ENCODE measurements around the gene XPO5.
"Not testable (repeated sequence)": the region's sequence is repeated elsewhere in the genome, so short reads cannot be mapped to it uniquely, and the experiment has no call there.

Gene XPO5

GRCh38 chr6:43575772-43576551 lies at the start of gene XPO5, which contains the start of gene POLH:
Gene XPO5 (minus strand): TSS chr6:43576038. CDS start chr6:43575864, 174 bp downstream.
Gene POLH (plus strand): TSS chr6:43576185. CDS start chr6:43582320, 6,135 bp downstream.
- peak; percentile 92 for DNase-seq

DNA sequence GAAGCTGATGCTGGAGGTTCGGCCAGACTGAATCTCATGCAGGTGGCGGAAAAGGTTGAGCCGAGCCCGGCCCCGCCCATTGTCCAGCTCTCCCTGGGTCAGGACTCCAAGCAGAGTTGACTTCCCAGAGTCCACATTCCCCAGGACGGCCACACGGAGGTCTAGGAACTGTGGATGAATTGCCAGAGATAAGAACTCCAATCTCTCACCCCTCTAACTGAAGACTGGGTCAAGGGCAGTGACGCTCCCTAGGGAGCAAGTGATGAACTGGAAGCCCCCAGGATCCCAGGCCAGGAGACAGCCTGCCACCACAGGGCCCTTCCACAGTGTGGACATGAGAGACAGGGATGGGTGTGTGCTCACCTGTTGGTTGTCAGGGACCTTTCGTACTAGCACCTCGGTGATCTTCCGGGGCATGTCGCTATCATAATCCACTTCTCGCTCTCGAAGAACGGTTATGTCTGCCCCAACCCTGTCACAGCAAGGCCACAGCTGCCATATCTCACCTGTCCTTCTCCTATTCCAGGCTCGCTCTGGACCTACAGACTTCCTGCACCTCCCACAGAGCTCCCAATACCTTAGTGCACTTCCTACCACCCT lies 49.7 kb upstream of the XPO5 start:
- no peak for DNase-seq

- no peak for DNase-seq
Measured at GRCh38 chr6:43624786-43625288, 49.0 kb upstream of the XPO5 start.

DNA sequence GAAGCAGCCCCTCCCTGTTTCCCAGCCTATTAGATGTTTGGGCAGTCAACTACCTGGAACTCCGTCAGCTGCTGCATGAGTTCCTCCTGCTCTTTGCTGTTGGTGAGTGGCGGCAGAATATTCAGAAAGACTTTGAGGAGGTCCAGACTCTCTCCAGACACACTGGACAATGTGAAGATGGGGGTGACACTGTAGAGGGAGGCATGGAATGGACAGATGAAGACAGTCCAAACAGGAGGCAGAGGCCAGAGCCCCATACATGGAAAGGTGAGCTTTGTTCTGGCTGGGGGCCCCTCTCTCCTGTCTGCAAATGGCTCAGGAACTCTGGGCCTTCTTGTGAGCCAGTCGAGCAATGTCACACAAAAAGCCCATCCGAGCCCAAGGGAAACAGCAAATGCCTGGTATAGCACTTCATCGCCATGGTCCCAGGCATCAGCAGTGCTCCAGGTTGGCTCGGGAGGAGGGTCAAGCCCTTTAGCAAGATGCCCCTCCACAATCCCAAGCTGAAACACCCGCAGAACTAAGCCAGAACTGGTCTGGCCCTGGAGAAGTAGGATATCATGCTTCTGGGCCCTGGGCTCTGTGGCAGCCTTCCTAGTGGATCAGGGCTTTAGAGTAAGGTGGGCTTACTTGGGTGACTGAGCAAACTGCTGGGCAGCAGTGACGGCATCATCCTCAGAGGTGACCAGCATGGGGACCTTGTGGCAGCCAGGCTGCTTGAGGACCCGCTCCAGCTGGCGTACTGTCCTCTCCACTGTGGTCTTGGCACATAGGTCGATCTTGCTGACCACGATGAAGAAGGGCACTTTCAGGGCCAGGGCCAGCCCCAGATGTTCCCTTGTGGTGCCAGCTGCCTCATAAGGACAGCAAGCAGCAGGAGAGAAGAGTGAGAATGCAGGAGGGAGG lies 48.3 kb upstream of the XPO5 start:
- no peak for DNase-seq

DNA sequence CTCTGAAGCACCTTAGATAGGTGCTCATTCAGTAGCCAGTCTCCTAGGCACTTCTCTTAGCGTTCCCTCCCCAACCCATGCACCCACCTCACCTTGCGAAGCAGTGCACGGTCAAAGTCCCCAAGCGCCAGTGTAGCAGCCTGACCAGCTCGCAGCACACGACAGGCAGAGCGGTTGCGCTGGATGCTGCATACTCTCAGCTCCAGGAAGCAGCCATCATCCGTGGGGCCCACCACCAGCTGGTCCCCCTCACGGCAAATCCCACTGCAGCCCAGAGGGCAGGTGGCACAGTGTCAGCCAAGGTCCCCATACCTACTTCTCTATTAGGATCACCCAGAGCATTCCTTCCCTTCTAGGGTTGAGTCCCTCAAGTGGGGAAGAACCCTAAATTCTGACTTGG lies 46.7 kb upstream of the XPO5 start:
- no peak for DNase-seq

GRCh38 chr6:43621836-43622180 lies 46.0 kb upstream of the XPO5 start:
- no peak for DNase-seq

- no peak for DNase-seq
Measured at GRCh38 chr6:43621078-43621835, 45.4 kb upstream of the XPO5 start.

GRCh38 chr6:43616725-43617472 lies 41.1 kb upstream of the XPO5 start:
- no peak for DNase-seq

- DNase-seq: no peak
Measured at GRCh38 chr6:43614396-43614730, 38.5 kb upstream of the XPO5 start.

- DNase-seq: no peak
Measured at GRCh38 chr6:43613721-43614395, 38.0 kb upstream of the XPO5 start.

DNA sequence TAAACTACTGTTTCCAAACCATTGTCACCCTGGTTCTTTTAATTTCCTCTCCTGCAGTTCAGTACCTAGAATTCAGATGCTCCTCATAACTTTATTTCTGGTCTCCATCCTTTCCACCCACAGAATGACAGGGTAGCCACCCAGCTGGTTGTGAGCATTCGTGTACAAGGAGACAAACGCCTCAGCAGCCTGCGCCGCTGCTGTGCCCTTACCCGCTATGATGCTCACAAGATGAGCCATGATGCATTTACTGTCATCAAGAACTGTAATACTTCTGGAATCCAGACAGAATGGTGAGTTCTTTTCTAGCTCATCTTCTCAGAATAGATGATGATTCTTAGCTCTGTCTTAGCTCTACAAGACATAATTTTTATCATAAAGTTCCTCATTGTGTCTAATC lies 34.6 kb upstream of the XPO5 start:
- DNase-seq: no peak

GRCh38 chr6:43609402-43609801 lies 33.6 kb upstream of the XPO5 start:
- no peak for DNase-seq

- no peak for DNase-seq
Measured at GRCh38 chr6:43608807-43609206, 33.0 kb upstream of the XPO5 start.

DNA sequence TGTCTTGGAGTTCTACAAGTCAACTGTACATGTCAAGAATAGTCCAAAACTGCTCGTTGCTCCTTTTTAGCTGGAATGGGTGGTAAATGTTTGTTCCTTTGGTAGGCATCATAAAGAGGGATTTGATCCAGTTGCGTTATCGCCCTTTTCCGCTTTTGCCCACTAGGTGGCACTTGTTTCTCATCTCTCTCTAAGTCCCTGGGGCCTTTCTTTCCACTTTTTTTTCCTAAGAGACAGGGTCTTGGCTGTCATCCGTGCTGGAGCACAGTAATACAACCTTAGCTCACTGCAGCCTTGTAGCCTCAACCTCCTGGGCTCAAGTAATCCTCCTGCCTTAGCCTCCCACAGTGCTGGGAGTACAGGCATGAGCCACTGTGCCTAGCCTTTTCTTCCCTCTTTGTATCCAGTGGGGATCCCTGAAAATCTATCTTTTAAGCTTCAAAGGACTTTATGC lies 32.5 kb upstream of the XPO5 start:
- peak; percentile 73 for DNase-seq

GRCh38 chr6:43606019-43606418 lies 30.2 kb upstream of the XPO5 start:
- DNase-seq: no peak

GRCh38 chr6:43604174-43604573 lies 28.3 kb upstream of the XPO5 start:
- DNase-seq: peak; percentile 75

DNA sequence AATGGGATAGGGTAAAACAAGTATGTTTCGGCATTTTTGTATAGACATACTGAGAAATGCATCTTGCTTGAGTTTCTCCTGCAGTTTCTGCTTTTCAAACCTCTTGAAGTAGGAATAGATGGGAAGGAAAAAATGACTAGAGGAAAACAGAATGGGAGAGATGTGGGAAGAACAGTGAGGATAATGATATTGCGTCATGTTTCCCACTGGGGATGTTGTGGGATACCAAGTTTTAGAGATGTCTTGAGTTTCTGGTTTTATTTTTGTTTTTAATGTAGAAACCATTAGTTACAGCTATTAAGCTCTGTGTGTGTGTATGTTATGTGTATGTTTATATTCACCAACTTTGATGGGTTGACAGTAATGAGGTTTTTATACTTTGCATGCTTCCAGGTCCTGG lies 24.8 kb upstream of the XPO5 start:
- no peak for DNase-seq

DNA sequence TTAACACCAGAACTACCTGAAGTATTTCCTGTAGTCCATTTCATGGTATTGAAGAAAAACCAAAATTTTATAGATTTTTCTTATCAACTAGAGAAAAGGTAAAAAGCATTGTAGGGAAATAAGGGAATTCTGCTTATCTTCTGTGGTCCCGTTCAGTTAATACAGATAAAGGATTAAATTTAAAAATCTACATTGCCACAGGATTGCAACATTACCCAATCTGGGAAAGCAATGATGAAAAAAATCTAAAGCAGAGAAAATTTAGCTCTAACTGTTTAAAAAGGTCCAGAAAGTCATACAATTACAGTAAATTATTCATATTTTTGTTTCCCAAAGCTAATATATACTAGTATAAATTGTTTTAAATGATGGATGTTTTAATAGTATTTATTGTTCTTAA lies 18.1 kb upstream of the XPO5 start:
- DNase-seq: no peak

- DNase-seq: not testable (repeated sequence)
Measured at GRCh38 chr6:43589564-43589963, 13.7 kb upstream of the XPO5 start.

DNA sequence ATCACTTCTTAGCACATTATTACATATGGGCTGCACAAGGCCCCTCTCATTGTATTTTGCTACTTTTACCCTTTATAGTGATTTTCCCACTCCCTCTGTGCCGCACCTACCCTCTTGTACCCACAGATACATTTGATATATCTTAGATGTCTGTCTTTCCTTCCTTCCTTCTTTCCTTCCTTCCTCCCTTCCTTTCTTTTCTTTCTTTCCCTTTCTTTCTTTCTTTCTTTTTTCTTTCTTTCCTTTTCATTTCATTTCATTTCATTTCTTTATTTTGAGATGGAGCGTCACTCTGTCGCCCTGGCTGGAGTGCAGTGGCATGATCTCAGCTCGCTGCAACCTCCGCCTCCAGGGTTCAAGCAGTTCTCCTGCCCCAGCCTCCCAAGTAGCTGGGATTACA lies 12.4 kb upstream of the XPO5 start:
- no peak for DNase-seq

GRCh38 chr6:43584892-43585570 lies 9.2 kb upstream of the XPO5 start:
- peak; percentile 55 for DNase-seq
